HG03342 (cell line): ENCODE results near the gene ZSWIM2.
"Not testable (repeated sequence)": the region's sequence is repeated elsewhere in the genome, so short reads cannot be mapped to it uniquely, and the experiment has no call there.

Experiments
- ATAC-seq: cut with Tn5 transposase; IDR thresholded peaks from one replicate; pipeline ENCODE4 v1.9.1; 2021; ENCODE audit warnings: mild to moderate bottlenecking, moderate library complexity; ENCODE audit not compliant: unreplicated experiment

The ZSWIM2 gene

GRCh38 chr2:186852508-186852907 is 3.5 kb upstream of the ZSWIM2 start:
- ATAC-seq, result no peak

GRCh38 chr2:186842373-186842772 is 6.6 kb downstream of the ZSWIM2 start:
- ATAC-seq, result no peak

GRCh38 chr2:186841940-186842339 is 7.0 kb downstream of the ZSWIM2 start:
- ATAC-seq, result no peak

- ATAC-seq, result no peak
Observed at GRCh38 chr2:186835628-186836027, 13.3 kb downstream of the ZSWIM2 start.

- no peak for ATAC-seq
Observed at GRCh38 chr2:186827862-186828492, 21.0 kb downstream of the ZSWIM2 start.

GRCh38 chr2:186827411-186827810 is 21.6 kb downstream of the ZSWIM2 start:
- ATAC-seq, result no peak

GRCh38 chr2:186822323-186822722 is 26.6 kb downstream of the ZSWIM2 start:
- ATAC-seq, result no peak

GRCh38 chr2:186820303-186820702 is 28.7 kb downstream of the ZSWIM2 start:
- ATAC-seq, result no peak

GRCh38 chr2:186811760-186812159 is 37.2 kb downstream of the ZSWIM2 start:
- ATAC-seq, result not testable (repeated sequence)

- ATAC-seq, result no peak
Observed at GRCh38 chr2:186806591-186806990, 42.4 kb downstream of the ZSWIM2 start.

- ATAC-seq, result not testable (repeated sequence)
Observed at GRCh38 chr2:186798604-186799003, 50.4 kb downstream of the ZSWIM2 start.

GRCh38 chr2:186784930-186785329 is 64.0 kb downstream of the ZSWIM2 start:
- no peak for ATAC-seq

- ATAC-seq, result no peak
Observed at GRCh38 chr2:186783254-186783653, 65.7 kb downstream of the ZSWIM2 start.

GRCh38 chr2:186780701-186781316 is 68.2 kb downstream of the ZSWIM2 start:
- no peak for ATAC-seq
